Lower leg skin (tissue), 3 donors: ENCODE results near the gene NFATC2IP.

ENCODE experiments used
- POLR2A ChIP-seq, 2 donors: fragments of 450-650 bp; IDR thresholded peaks; one replicate each; pipeline ENCODE4 v1.6.1; 2016 to 2017; ENCODE audit warnings: antibody characterized with exemption in 2 of 2, mild to moderate bottlenecking in 1 of 2, moderate library complexity in 1 of 2
- TF ChIP-seq, protein P1 (sequence below), 3 donors: fragments of 450-650 bp; IDR thresholded peaks; one replicate each; pipeline ENCODE4 v1.5.1; 2016; ENCODE audit warnings: antibody characterized with exemption in 3 of 3, mild to moderate bottlenecking in 3 of 3, moderate library complexity in 2 of 3

DNA sequence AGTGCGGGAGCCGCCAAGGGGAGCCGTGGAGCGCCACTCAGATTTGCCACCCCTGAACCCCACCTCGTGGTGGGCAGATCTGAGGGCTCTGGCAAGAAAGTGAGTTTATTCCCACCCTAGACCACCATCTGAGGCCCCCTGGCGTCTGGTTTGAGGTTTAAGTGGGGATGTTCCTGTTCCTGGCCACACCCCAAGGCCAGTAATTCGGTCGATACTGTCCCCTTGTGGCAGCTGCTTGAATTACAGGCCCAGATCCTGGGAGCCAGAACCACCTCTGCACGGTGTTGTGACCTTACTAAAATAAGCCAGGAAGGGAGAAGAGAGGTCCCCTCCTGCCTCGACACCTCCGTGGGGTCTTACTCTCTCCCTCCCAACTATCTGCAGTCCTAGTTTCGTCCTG is 30.8 kb downstream of the NFATC2IP start:
- TF ChIP-seq, protein P1, sequence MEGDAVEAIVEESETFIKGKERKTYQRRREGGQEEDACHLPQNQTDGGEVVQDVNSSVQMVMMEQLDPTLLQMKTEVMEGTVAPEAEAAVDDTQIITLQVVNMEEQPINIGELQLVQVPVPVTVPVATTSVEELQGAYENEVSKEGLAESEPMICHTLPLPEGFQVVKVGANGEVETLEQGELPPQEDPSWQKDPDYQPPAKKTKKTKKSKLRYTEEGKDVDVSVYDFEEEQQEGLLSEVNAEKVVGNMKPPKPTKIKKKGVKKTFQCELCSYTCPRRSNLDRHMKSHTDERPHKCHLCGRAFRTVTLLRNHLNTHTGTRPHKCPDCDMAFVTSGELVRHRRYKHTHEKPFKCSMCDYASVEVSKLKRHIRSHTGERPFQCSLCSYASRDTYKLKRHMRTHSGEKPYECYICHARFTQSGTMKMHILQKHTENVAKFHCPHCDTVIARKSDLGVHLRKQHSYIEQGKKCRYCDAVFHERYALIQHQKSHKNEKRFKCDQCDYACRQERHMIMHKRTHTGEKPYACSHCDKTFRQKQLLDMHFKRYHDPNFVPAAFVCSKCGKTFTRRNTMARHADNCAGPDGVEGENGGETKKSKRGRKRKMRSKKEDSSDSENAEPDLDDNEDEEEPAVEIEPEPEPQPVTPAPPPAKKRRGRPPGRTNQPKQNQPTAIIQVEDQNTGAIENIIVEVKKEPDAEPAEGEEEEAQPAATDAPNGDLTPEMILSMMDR (IDR thresholded peaks at IDR 0.05): no peak
- no peak for TF ChIP-seq POLR2A (IDR thresholded peaks at IDR 0.05)
